AG04450 (cell line): ENCODE measurements around the gene CNTNAP2. TPM values are rescaled to one million over a fixed set of nuclear protein-coding genes. Genes with fewer than 3 reads are reported as not detected.

Experiments
- CTCF ChIA-PET: fragments of 300-600, 350-600 bp; formaldehyde crosslinking; extraction: SDS; loops from one replicate; lab custom pipeline; 2022; ENCODE audit warnings: antibody characterized with exemption, inconsistent platforms; lab: Charles Lee
- POLR2A ChIA-PET: fragments of 350-600 bp; formaldehyde crosslinking; extraction: SDS; loops from one replicate; lab custom pipeline; 2021; ENCODE audit warnings: antibody characterized with exemption, inconsistent platforms; lab: Yijun Ruan, JAX
- DNase-seq: peaks from one replicate; pipeline ENCODE4 v3.0.0-alpha.2; 2011; ENCODE audit warnings: low read depth, low spot score
- H3K27ac ChIP-seq: one replicate; pipeline ENCODE4 v1.5.1; 2012; ENCODE audit warnings: low read depth, low read length, control low read depth
- H3K27me3 ChIP-seq: one replicate; pipeline ENCODE4 v1.6.0; 2012; ENCODE audit warnings: low read length; ENCODE audit not compliant: control insufficient read depth, insufficient read depth
- H3K4me3 ChIP-seq: 2 replicates; pipeline ENCODE4 v1.5.1; 2011; ENCODE audit warnings: mild to moderate bottlenecking, low read depth, low read length, control low read depth
- H3K9me3 ChIP-seq: 2 replicates; pipeline ENCODE4 v1.5.1; 2012; ENCODE audit warnings: low read length; ENCODE audit not compliant: control insufficient read depth, insufficient read depth
- CTCF ChIP-seq: IDR thresholded peaks from 2 replicates; pipeline ENCODE4 v1.5.1; 2011; ENCODE audit warnings: low read depth, low read length, control low read depth, inconsistent platforms
- polyA plus RNA-seq: library from polyadenylated mRNA; depleted of rRNA; stranded (reverse); fragments of >200 nt; gene quantifications from 2 replicates; pipeline ENCODE4 v1.2.3, GENCODE V29; 2011

CNTNAP2 gene
- polyA plus RNA-seq, 1 experiment, result not detected

GRCh38 chr7:146670532-146670931, 553.9 kb downstream of the CNTNAP2 start:
- peaks cover 5% of the 10 kb centered on the region for H3K9me3 ChIP-seq
- no peak overlapping the region for H3K27ac ChIP-seq
- H3K27me3 ChIP-seq, result no peaks in the 10 kb centered on the region
- ChIA-PET POLR2A (no interaction called here), CTCF (no interaction called here)
- DNase-seq, result no peak
- H3K4me3 ChIP-seq, result no peak overlapping the region
- no peak for TF ChIP-seq CTCF

- TF ChIP-seq CTCF, result no peak
- ChIA-PET POLR2A (no interaction called here), CTCF (no interaction called here)
- no peak for DNase-seq
- H3K27me3 ChIP-seq, result no peaks in the 10 kb centered on the region
- H3K27ac ChIP-seq, result no peak overlapping the region
- H3K9me3 ChIP-seq, result peaks cover 3% of the 10 kb centered on the region; the same call in 1 of the 2 replicates
- H3K4me3 ChIP-seq, result no peak overlapping the region
Observed at GRCh38 chr7:146681487-146681886, 564.9 kb downstream of the CNTNAP2 start.

- DNase-seq, result no peak
- no peaks in the 10 kb centered on the region for H3K27me3 ChIP-seq
- peaks cover 3% of the 10 kb centered on the region; the same call in 1 of the 2 replicates for H3K9me3 ChIP-seq
- ChIA-PET CTCF (no interaction called here), POLR2A (no interaction called here)
- no peak overlapping the region for H3K27ac ChIP-seq
- TF ChIP-seq CTCF, result no peak
- H3K4me3 ChIP-seq, result no peak overlapping the region
Observed at GRCh38 chr7:146683439-146683838, 566.8 kb downstream of the CNTNAP2 start.

- H3K27me3 ChIP-seq, result no peaks in the 10 kb centered on the region
- H3K4me3 ChIP-seq, result no peak overlapping the region
- POLR2A ChIA-PET, result no interaction called here
- CTCF ChIA-PET, result no interaction called here
- no peak overlapping the region for H3K27ac ChIP-seq
- no peak for TF ChIP-seq CTCF
- H3K9me3 ChIP-seq, result peaks cover 4% of the 10 kb centered on the region; the same call in 1 of the 2 replicates
- DNase-seq, result no peak
Observed at GRCh38 chr7:146690987-146691386, 574.4 kb downstream of the CNTNAP2 start.

- no peak overlapping the region for H3K4me3 ChIP-seq
- H3K27ac ChIP-seq, result no peak overlapping the region
- ChIA-PET CTCF (no interaction called here), POLR2A (no interaction called here)
- TF ChIP-seq CTCF, result no peak
- no peaks in the 10 kb centered on the region for H3K27me3 ChIP-seq
- no peak for DNase-seq
- peaks cover 14% of the 10 kb centered on the region for H3K9me3 ChIP-seq
Observed at GRCh38 chr7:146698995-146699610, 582.5 kb downstream of the CNTNAP2 start.
